ENCODE results near the gene C1orf50. TPM values are rescaled to one million over a fixed set of nuclear protein-coding genes. Genes with fewer than 3 reads are reported as not detected.
A peak's percentile ranks its signal among the peaks of the same experiment; 100 is the strongest.

The C1orf50 gene
- total RNA-seq, 1 experiment from 2014 or later = 3.4 TPM

DNA sequence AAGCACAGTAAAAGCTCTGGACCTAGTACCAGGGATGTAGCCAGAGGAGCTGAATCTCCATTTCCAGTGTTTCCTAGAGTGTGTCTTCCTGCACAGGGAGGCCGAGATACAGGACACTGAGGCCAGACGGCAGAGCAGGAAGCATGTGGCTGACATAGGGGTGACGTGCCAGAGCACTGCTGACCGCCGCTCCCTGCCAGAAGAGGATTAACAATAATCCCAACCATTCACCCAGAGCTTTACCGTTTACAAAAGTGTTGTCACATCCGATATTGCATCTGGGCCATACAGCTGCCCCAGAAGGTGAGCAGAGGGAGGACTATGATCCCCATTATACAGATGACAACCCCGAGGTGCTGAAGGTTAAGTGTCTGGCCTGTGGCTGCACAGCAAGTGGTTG, 21.2 kb upstream of the C1orf50 start:
- Histone ChIP-seq H3K9me2 (replicated peaks; ENCODE audit: low read length) (no peaks in the 10 kb centered on the region), H3K4me1 (ENCODE audit: insufficient read depth, low read length) (no peaks in the 10 kb centered on the region), H3K4me3 (ENCODE audit: low read length) (no peak overlapping the region), H3K9ac (ENCODE audit: low read length) (no peak overlapping the region), H3K4me2 (ENCODE audit: low read length) (no peak overlapping the region), H3K36me3 (ENCODE audit: low read depth, low read length) (no peaks in the 10 kb centered on the region), H3K27me3 (ENCODE audit: low read length) (no peaks in the 10 kb centered on the region), H3K79me2 (ENCODE audit: low read length) (no peaks in the 10 kb centered on the region), H4K20me1 (ENCODE audit: low read length) (no peaks in the 10 kb centered on the region), H3F3A (ENCODE audit: low read length, unreplicated experiment) (no peaks in the 10 kb centered on the region), H3K9me3 (ENCODE audit: low read length) (no peaks in the 10 kb centered on the region), H2AFZ (ENCODE audit: low read length) (no peak overlapping the region), H3K27ac (ENCODE audit: low read length) (no peak overlapping the region)
- TF ChIP-seq, protein P1, sequence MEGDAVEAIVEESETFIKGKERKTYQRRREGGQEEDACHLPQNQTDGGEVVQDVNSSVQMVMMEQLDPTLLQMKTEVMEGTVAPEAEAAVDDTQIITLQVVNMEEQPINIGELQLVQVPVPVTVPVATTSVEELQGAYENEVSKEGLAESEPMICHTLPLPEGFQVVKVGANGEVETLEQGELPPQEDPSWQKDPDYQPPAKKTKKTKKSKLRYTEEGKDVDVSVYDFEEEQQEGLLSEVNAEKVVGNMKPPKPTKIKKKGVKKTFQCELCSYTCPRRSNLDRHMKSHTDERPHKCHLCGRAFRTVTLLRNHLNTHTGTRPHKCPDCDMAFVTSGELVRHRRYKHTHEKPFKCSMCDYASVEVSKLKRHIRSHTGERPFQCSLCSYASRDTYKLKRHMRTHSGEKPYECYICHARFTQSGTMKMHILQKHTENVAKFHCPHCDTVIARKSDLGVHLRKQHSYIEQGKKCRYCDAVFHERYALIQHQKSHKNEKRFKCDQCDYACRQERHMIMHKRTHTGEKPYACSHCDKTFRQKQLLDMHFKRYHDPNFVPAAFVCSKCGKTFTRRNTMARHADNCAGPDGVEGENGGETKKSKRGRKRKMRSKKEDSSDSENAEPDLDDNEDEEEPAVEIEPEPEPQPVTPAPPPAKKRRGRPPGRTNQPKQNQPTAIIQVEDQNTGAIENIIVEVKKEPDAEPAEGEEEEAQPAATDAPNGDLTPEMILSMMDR (conservative IDR thresholded peaks at IDR 0.05; ENCODE audit: low read depth, low read length) = no peak
- TF ChIP-seq EZH2phosphoT487 (IDR thresholded peaks at IDR 0.05; ENCODE audit: borderline replicate concordance, low read length) (no peak), EZH2 (IDR thresholded peaks at IDR 0.05; ENCODE audit: low read length, unreplicated experiment) (no peak)
- intact Hi-C loops (cut with micrococcal nuclease) = no loop called here
- ChIA-PET POLR2A (ENCODE audit: unreplicated experiment) (interaction anchor here (0.6 kb wide), 1 partner anchor 273 kb away, joined by 4 read pairs; no protein-coding TSS in a partner anchor), CTCF (no interaction called here)
- ATAC-seq (no peak), DNase-seq (no peak)
- BruUV-seq (replicated peaks) = no TSS peak

DNA sequence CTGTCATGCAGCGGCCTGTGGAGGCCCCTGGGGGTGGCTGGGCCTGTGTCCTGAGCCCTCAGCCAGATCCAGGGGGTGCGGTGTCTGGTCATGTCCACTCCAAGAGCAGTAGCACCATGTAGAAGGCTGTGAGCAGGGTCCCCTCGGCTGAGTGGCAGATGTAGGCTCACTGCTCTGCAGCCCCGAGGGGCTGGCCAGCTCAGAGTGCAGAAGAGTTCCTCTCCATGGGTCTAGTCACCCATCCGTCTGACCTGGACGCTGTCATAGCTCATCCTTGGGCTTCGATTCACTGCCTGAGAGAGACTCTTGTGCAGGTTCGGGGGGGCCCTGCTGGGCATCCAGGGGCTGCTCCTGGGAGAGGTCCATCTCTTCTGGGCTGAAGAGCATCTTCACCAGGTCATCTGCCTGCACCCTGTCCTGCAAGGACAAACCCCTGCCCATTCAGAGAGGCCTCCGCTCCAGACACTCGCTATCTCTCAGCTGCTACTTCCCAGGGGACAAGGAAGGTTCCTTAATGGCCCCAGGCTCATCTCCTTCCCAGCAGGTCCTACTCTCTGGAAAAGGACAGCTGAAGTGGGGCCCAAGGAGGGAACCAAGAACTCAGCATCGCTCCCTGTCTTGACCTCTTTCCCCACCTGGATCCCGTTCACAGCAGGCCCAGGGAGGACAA, 20.5 kb upstream of the C1orf50 start:
- H3F3A ChIP-seq (ENCODE audit: low read length, unreplicated experiment) = no peaks in the 10 kb centered on the region
- no peaks in the 10 kb centered on the region for H3K79me2 ChIP-seq (ENCODE audit: low read length)
- TF ChIP-seq, protein P1 (conservative IDR thresholded peaks at IDR 0.05; ENCODE audit: low read depth, low read length) = no peak
- no peak for TF ChIP-seq EZH2 (IDR thresholded peaks at IDR 0.05; ENCODE audit: low read length, unreplicated experiment)
- TF ChIP-seq EZH2phosphoT487 (IDR thresholded peaks at IDR 0.05; ENCODE audit: borderline replicate concordance, low read length) = no peak
- no peaks in the 10 kb centered on the region for H3K4me1 ChIP-seq (ENCODE audit: insufficient read depth, low read length)
- CTCF ChIA-PET = no interaction called here
- no peak for ATAC-seq
- POLR2A ChIA-PET (ENCODE audit: unreplicated experiment) = no interaction called here
- no peaks in the 10 kb centered on the region for H3K27me3 ChIP-seq (ENCODE audit: low read length)
- H3K4me2 ChIP-seq (ENCODE audit: low read length) = no peak overlapping the region
- H3K4me3 ChIP-seq (ENCODE audit: low read length) = no peak overlapping the region
- intact Hi-C loops (cut with micrococcal nuclease) = no loop called here
- no peaks in the 10 kb centered on the region for H3K9me2 ChIP-seq (replicated peaks; ENCODE audit: low read length)
- BruUV-seq (replicated peaks) = no TSS peak
- H4K20me1 ChIP-seq (ENCODE audit: low read length) = no peaks in the 10 kb centered on the region
- no peak overlapping the region for H3K9ac ChIP-seq (ENCODE audit: low read length)
- no peak overlapping the region for H3K27ac ChIP-seq (ENCODE audit: low read length)
- no peak overlapping the region for H2AFZ ChIP-seq (ENCODE audit: low read length)
- H3K36me3 ChIP-seq (ENCODE audit: low read depth, low read length) = peaks cover under 1% of the 10 kb centered on the region; the same call in 1 of the 2 replicates
- H3K9me3 ChIP-seq (ENCODE audit: low read length) = no peaks in the 10 kb centered on the region
- DNase-seq = no peak

- TF ChIP-seq EZH2 (IDR thresholded peaks at IDR 0.05; ENCODE audit: low read length, unreplicated experiment) = no peak
- TF ChIP-seq, protein P1 (conservative IDR thresholded peaks at IDR 0.05; ENCODE audit: low read depth, low read length) = peak; percentile 76
- Histone ChIP-seq H3K9ac (ENCODE audit: low read length) (no peak overlapping the region), H3K79me2 (ENCODE audit: low read length) (no peaks in the 10 kb centered on the region), H4K20me1 (ENCODE audit: low read length) (no peaks in the 10 kb centered on the region), H3K27me3 (ENCODE audit: low read length) (no peaks in the 10 kb centered on the region), H3K9me2 (replicated peaks; ENCODE audit: low read length) (no peaks in the 10 kb centered on the region), H3K4me2 (ENCODE audit: low read length) (no peak overlapping the region), H3F3A (ENCODE audit: low read length, unreplicated experiment) (no peaks in the 10 kb centered on the region), H3K4me1 (ENCODE audit: insufficient read depth, low read length) (no peaks in the 10 kb centered on the region), H3K36me3 (ENCODE audit: low read depth, low read length) (peaks cover 6% of the 10 kb centered on the region), H3K9me3 (ENCODE audit: low read length) (no peaks in the 10 kb centered on the region), H2AFZ (ENCODE audit: low read length) (no peak overlapping the region), H3K27ac (ENCODE audit: low read length) (no peak overlapping the region), H3K4me3 (ENCODE audit: low read length) (no peak overlapping the region)
- ChIA-PET POLR2A (ENCODE audit: unreplicated experiment) (no interaction called here), CTCF (no interaction called here)
- no TSS peak for BruUV-seq (replicated peaks)
- intact Hi-C loops (cut with micrococcal nuclease) = no loop called here
- ATAC-seq (peak; percentile 27; the same call in 1 of the 2 replicates), DNase-seq (peak; percentile 31)
Observed at GRCh38 chr1:42747125-42747524, 19.9 kb upstream of the C1orf50 start.

Data from PC-3 (cell line).